ENCODE results near the gene TBC1D14.

The TBC1D14 gene

DNA sequence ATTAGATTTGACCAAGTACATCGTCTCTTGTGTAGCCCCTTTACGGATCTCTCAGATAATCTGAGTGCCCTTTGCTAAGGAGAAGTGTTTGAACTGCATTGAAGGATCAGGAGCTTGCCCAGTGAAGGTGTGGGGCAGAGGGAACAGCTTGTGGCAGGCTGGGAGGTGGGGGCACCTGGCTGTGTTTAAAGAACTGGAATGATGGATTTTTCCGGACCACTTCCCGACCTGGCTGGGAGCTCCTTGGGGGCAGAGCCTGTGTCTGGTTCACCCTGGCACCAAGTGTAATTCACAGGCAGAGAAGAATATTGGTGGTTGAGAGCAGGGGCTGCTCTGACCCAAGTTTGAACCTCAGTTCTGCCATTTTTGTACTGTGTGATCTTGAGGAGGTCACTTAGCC is 18.5 kb downstream of the TBC1D14 start:
- H3K4me3 ChIP-seq (ENCODE audit: low read depth, low read length) = no peak overlapping the region

DNA sequence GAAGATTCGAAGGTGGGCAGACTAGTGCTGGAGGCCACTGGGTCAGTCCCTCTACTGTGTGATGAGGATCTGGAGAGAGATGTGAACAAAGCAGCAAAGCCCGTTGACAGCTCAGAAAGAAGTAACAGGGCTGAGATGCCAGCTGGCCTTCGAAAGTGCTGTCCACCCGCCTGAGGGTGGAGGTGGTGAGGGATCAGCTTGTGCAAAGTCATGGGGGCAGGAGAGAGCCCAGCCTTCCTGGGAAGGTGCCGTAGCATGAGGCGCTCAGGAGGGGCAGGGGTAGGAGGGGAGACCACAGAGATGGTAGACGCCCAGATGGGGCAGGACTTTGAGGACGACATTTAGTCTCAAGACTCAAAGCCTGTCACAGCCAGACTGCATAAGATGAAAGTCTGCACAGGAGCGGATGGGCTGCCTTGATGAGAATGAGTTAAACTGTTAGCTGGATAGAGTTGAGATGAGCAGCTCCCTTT is 19.7 kb downstream of the TBC1D14 start:
- H3K4me3 ChIP-seq (ENCODE audit: low read depth, low read length) = no peak overlapping the region

DNA sequence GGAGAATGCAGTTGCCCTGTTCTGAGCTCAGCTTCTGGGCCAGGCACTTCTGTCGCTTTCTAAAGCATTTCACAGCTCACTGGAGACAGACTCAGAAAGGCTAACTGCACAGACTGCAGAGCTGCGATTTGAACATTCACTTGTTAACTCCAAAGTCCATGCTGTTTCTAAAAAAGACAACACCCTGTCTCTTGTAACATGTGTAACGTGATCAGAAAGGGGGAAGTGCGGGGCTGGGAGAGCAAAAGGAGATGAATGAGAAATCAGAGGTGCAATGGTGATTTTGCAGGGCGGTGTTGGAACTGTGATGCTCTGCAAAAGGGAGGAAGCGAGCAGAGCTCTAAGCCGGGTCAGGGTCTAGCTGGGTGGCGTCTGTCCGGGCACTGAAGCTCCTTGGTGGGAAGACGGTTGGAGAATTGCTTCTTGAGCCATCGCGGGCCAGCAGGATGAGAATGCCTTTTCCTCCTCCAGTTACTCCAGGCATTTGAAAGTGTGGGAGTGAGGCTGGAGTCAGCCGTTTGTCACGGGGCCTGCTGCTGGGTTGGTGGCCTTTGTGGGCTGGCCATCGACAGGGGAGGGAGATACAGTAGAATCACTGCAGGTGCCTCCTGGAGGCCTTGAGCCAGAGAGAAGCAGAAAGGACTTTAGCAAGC is 20.3 kb downstream of the TBC1D14 start:
- no peak overlapping the region for H3K4me3 ChIP-seq (ENCODE audit: low read depth, low read length)

DNA sequence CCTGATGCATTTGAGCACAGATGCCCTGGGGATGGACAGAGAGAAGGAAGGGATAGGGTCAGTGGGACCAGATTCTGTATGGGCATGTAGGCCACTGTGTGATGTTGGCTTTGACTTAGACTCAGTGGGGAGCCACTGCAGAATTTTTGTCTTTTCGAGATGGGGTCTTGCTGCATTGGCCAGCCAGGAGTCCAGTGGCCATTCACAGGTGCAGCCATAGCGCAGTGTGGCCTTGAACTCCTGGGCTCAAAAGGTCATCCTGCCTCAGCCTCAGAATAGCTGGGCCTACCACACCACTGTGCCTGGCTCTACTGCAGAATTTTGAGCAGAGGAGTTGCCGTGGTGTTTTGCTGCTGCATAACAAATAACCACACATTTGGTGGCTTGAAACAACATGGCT is 22.8 kb downstream of the TBC1D14 start:
- no peak overlapping the region for H3K4me3 ChIP-seq (ENCODE audit: low read depth, low read length)

DNA sequence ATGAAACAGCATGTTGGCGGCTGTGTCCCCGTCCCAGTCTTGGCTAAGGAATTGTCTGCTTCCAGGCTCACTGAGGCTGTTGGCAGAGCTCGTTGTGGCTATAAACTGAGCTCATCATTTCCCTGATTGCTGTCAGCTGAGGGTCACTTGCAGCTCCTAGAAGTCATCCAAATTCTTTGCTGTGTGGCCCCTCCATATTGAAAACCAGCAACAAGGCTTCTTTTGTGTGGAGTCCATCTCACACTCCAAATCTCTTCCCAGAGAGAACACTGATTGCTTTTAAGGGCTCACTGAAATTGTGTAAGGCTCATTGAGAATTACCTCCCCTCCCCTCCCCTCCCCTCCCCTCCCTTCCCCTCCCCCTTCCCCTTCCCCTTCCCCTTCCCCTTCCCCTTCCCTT is 23.3 kb downstream of the TBC1D14 start:
- H3K4me3 ChIP-seq (ENCODE audit: low read depth, low read length) = no peak overlapping the region

DNA sequence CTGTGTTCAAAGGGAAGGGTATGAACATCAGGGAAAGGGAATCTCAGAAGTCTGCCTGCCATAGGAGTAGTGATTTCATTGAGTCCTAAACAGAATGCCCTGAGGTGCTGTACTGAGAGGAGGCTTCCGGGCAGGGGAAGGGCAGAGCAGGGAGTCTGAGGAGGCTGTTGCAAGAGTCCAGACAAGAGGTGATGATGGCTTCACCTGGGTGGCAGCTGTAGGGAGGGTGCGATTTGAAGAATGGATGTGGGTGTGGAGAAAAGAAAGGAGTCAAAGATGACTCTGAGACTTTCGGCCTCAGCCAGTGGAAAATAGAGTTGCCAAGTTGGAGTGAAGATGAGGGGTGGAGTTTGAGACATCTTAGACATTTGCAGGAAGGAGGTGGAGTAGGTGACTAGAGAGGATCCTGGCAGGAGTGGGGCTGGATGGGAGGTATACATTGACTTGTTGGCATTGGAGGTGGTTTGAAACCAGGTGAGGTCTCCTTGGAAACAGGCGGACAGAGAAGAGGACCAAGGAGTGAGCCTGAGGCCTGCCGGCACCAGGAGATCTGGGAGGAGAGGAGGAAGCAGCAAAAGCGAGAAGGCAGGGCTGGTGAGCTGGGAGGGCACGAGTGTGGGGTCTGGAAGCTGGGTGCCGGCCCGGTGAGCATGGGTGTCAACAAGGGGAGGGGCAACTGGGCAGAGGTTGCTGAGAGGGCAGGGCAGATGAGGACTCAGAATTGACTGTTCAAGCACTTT is 24.2 kb downstream of the TBC1D14 start:
- no peak overlapping the region for H3K4me3 ChIP-seq (ENCODE audit: low read depth, low read length)

DNA sequence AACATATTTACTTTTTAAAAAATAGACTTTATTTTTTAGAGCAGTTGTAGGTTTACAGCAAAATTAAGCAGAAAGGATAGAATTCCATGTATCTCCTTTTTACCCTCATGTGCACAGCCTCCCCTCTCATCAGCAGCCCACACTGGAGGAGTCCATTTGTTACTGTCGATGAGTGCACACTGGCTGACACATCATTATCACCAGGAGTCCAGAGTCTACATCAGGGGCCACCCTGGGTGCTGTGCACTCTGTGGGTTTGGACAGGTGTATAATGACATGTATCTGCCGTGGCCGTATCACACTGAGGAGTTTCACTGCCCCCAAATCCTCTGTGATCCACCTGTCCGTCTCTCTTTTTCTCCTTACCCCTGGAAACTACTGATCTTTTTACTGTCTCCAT is 26.3 kb downstream of the TBC1D14 start:
- H3K4me3 ChIP-seq (ENCODE audit: low read depth, low read length) = no peak overlapping the region

DNA sequence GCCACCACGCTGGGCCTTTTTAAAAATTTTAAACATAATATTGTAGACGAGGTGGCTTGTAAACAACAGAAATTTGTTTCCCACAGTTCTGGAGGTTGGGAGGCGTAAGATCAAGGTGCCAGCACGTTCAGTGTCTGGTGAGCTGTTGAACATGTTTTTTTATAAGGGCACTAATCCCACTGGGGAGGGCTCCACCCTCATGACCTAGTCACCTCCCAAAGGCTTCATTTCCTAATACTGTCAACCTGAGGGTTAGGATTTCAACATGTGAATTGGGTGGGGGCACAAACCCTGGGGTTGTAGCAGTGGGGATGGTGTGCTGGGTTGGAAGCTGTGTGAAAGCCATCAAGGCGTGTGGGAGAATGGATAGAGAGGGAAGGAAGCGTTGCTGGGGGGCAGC is 27.6 kb downstream of the TBC1D14 start:
- H3K4me3 ChIP-seq (ENCODE audit: low read depth, low read length) = no peak overlapping the region

DNA sequence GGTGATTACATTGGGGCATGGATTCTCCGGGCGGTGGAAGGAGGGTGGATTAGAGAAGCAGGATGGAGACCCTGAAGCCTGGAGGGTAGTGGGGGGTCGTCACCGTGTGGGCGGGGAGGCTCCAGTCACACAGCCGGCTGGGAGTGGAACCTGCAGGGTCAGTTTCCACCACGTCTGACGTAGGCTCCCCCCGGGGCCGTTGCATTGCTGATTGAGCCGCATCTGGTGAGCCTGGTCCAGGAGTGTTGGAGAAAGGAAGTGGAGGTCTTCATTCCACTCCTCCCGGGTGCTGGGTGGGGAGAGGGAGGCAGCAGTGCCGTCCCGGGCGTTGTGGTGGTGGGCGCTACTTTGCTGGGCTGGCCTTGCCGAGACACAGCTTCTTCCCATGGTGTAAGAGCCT is 28.1 kb downstream of the TBC1D14 start:
- H3K4me3 ChIP-seq (ENCODE audit: low read depth, low read length) = no peak overlapping the region

DNA sequence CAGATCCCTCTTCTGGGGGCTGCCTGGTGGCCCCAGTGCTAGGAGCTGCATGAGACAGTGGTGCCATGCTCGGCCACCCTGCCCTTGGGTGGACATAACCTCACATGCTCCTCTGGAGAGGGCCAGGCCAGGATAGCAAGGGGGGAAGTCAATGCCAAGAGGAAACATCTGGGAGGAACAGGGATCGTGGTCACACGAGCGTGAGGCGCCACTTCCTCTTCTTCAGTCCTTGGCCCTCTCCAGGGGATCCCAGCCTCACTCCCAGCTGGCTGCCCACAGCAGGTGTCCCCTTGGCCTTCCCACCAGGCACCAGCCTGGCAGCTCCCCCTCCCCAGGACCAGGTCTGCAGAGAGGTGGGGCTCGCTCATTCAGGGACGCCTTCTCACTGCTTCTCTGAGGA is 28.6 kb downstream of the TBC1D14 start:
- no peak overlapping the region for H3K4me3 ChIP-seq (ENCODE audit: low read depth, low read length)

DNA sequence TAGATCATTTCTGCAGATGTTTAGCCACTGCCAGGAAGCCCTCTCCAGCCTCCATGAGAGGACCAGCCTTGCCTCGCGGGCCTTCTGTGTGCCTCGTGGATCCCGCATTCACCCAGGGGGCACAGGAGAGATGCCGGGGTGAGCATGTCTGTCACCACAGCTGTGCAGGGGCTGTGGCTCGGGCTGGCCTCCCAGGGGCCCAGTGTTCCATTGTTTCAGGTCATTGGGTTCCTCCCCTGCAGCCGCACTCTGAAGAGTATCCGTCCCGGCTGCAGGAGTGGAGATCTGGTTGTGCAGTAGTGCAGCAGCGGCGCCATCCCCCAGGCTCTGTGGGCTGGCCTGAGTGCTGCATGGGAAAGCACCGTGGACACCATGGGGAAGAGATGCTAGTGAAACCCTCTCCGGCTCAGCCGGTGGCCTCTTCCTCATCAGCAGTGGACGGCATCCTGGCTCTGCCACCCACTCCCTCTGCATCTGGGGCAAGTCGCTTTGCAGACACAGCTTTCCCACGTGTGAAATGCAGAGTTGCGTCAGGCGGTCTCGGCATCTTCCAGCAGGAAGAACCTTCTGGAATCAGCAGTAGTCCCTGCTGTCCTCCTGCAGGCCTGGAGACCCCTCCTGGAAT is 29.1 kb downstream of the TBC1D14 start:
- H3K4me3 ChIP-seq (ENCODE audit: low read depth, low read length) = no peak overlapping the region

DNA sequence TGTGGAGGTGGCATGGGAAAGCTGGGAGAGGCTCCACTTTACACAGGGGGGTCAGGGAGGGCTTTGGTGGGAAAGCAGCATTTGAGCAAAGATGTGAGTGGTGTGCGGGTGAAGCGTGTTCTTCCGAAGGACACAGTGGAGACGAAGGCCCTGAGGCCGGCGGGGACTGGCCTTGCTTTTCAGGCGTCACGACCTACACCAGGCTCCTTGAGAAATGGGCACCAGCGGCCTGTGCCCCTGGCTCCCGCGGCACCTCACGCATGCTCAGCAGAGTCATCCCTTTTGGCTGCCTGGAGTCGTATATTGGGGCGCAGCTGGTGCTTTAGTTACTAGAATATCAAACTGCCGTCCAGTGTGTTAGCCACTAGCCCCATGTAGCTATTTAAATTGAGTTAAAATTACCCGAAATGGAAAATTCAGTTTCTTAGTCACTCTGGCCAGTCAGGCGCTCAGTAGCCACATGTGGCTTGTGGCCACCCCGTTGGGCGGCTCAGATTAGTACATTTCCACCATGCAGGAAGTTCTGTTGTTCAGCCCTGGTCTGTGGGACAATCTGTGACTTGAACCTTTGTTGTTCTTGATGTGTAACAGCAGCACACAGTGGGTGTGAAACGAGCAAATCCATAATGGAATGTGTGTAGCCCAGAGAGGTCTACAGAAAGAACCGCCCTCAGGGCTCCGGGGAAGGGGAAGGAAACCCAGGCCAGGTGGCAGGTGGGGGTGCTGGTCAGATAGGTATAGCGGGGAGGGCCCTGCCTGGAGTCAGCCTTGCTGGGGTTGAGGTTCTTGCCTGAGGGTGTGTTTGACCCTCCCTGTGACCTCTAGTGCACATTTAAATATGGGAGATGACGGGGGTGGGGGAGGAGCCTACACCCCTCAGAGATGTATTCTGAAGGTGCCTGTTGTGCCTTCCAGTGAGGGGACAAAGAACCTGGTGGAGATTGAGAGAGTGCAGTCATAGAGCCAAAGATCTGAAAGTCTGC is 30.4 kb downstream of the TBC1D14 start:
- H3K4me3 ChIP-seq (ENCODE audit: low read depth, low read length) = no peak overlapping the region

DNA sequence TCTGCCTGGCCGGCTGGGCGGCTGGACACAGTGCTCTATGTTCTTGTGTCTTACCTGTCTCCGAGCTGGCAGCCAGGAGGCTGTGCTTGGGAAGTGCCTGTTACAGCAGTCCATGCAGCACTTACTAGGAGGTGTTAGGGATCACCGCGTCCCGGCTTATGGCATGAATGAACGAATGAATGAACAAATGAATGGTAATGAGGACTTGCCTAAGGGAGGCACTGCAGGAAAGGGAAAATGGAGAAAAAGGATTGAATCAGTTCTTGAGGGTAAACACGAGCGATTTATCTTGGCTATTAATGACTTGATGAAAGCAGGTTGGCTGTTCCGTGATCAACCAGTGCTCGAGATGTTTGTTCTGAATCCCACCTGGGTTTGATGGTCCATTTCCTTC is 31.1 kb downstream of the TBC1D14 start:
- H3K4me3 ChIP-seq (ENCODE audit: low read depth, low read length) = no peak overlapping the region

DNA sequence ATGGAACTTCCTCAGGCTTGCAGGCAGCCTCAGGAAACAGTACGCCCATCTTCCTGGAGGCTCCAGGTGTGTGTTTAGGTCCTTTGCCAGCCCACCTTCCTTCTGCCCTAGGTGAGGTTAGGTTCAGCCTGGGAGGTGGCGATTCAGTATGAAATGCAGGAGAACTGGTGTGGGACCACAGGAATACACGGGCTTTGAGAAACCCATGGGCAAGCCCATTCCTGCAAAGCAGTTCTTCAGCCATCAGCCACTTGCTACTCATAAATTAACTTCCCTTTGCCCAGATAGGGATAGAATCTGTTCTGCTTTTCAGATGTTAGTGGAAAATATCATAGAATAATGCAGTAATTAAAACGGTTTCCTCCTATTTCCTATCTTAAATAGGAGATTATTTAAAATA is 32.2 kb downstream of the TBC1D14 start:
- no peak overlapping the region for H3K4me3 ChIP-seq (ENCODE audit: low read depth, low read length)

DNA sequence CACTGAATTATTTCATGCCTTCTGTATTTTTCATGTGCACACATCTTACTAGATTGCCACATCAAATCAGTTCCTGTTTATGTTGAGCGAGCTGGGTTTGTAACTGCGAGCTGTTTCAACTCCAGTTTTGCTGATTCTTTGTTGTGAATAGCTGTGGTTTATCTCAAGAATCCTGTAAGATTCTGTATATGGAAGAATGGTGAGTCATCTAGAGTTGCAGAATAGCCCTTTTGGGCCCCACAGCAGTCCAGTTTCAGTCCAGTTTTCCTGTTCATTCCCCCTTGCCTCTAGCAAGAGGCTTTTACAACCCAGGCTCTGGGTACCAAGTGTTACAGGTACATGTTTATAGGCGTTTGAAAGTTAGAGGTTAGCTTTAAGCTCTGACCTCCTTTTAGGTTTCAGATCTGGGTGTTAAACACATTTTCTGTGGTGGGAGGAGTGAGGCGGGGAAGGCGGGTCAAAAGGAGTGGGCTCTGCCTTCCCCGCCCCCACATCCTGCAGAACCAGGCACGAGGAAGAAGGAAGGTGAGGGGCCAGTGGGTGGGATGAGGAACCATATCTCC is 32.7 kb downstream of the TBC1D14 start:
- no peak overlapping the region for H3K4me3 ChIP-seq (ENCODE audit: low read depth, low read length)

DNA sequence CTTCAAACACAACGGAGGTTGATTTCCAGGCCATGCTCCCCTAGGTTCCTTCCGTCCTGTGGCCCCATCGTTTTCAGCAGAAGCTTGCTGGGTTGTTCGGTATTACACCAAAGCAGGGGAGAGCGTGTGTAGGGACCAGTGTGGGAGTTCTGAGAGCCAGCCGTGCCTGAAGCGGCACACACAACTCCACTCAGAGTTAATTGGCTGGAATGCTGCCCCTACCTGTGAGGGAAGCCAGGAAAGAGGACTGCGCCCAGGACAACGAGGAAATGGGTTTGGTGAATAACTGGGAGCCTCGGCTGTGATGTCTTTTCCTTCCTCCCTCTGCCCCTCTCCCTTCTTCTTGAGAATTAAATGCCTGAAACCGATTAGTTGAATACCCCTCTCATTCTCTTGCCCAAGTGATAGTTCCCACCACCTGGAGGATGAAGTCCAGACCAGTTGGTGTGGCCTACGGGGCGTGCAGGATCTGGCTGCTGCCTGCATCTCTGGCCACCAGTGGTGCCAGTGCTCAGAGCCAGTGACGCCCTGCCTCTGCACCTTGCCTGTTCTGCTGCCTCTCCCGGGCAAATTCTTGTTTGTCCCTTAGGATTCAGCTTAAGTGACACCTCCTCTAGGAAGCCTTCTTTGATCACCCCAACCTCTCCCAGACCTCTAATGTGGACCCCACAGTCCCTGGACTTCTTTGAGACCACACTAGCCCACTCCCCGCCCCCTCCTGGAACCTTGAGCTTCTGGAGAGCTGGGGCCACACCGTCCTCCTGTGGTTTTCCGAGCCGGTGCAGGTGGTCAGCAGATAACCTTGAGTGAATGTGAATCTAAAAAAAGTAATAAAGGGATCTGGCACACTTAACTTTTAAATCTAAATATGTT is 33.6 kb downstream of the TBC1D14 start:
- no peak overlapping the region for H3K4me3 ChIP-seq (ENCODE audit: low read depth, low read length)

DNA sequence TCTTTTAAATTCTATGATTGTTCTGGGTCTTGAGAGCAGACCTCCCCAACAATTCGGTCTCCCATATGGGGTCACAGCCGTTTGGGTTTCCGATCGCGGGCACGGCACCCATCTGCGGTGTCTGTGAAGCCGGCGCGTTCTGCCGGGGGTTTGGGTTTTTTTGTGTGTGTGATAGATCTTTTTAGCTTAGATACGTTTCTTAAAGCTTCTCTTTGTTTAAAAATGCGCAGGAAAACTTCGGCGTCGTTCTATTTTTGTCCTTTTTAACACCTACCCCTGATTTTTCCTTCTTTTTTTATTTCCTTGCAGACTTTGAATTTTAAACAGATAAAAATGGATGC is 34.2 kb downstream of the TBC1D14 start:
- no peak overlapping the region for H3K4me3 ChIP-seq (ENCODE audit: low read depth, low read length)

DNA sequence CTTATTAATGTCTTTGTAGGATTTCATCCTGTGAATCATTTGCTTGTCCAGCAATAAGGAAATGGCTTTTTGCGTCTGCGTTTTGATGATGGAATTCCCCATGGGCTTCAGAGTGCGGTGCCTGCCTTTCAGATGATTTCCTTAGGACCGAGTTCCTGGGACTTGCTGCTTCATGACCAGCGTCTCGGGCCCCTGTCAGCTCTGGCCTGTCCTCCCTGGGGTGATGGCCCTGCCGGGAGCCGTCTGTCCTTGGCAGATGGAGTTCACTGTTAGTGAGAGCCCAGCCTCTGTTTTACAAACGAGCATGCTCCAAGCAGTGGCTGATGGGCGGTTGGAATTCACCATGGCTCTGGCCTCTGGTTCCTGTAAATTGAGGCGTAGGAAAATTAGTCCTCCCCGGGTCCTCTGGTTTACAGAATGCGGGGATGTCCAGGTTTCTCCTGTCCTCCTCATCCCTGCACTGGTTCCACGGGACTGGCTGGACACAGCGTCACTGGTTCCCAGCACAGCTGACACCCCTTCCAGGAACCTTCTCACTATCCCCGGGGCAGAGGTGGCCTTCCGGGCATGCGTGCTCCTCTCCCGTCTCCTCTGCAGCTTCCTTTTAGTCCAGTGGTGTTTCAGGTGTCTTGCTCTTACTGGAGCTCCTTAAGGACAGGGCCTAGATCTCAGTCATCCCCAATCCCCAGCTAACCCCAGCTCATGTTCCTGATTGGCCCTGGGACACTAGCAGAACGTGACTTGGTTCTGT is 34.9 kb downstream of the TBC1D14 start:
- H3K4me3 ChIP-seq (ENCODE audit: low read depth, low read length) = no peak overlapping the region

DNA sequence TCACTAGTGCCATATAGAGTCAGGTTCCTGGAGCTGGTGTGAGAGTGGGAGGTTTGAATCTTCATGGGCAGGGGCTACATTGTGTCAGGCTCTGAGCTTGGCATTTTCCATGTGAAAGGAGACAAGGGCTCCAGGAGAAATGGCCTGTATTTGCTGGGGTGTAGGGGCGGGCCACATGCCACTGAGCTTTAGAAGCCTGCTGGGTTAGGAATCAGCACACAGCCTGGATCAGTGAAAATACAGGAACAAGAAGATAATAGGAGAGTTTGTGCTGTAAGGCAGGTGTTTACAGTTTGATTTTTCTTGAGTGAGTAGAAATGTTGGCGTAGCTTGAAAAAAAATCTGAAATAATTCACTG is 35.4 kb downstream of the TBC1D14 start:
- H3K4me3 ChIP-seq (ENCODE audit: low read depth, low read length) = no peak overlapping the region
